LNCaP clone FGC (cell line): ENCODE data around the gene PNKD.

ENCODE experiments used
- DNase-seq: peaks from one replicate; pipeline ENCODE4 v3.0.0-alpha.2; 2011; ENCODE audit warnings: low read depth
- H3K4me3 ChIP-seq: 2 replicates; pipeline ENCODE4 v1.5.1; 2011; ENCODE audit warnings: mild to moderate bottlenecking, low read depth, low read length, control low read depth
- CTCF ChIP-seq: IDR thresholded peaks from 2 replicates; pipeline ENCODE4 v1.5.1; 2012; ENCODE audit warnings: mild to moderate bottlenecking; ENCODE audit not compliant: control insufficient read depth, insufficient read depth; ENCODE audit errors: extremely low read depth

Gene PNKD

GRCh38 chr2:218255446-218255845 lies 14.9 kb upstream of the PNKD start:
- no peak for TF ChIP-seq CTCF
- DNase-seq, result no peak
- no peak overlapping the region for H3K4me3 ChIP-seq

- no peak overlapping the region for H3K4me3 ChIP-seq
- DNase-seq, result no peak
- no peak for TF ChIP-seq CTCF
Observed at GRCh38 chr2:218256612-218257350, 13.5 kb upstream of the PNKD start.

- TF ChIP-seq CTCF, result peak; percentile 35; the same call in 1 of the 2 replicates
- H3K4me3 ChIP-seq, result no peak overlapping the region
- no peak for DNase-seq
Observed at GRCh38 chr2:218257390-218257981, 12.8 kb upstream of the PNKD start.

- no peak overlapping the region for H3K4me3 ChIP-seq
- no peak for TF ChIP-seq CTCF
Observed at GRCh38 chr2:218259099-218259961, 11.0 kb upstream of the PNKD start.

GRCh38 chr2:218260166-218260565 lies 10.2 kb upstream of the PNKD start:
- TF ChIP-seq CTCF, result no peak
- H3K4me3 ChIP-seq, result no peak overlapping the region
- DNase-seq, result no peak

More at GRCh38 chr2:218259099-218259961, 11.0 kb upstream of the PNKD start:
- DNase-seq, result no peak

GRCh38 chr2:218260742-218261422 lies 9.4 kb upstream of the PNKD start, which contains the start of gene GPBAR1:
Gene GPBAR1, plus strand, starts transcription at chr2:218261015. Its CDS starts 1,710 bp downstream, at chr2:218262725.
- 0 out of 2 replicates have a peak, but pooled peaks have one; percentile 7 for TF ChIP-seq CTCF
- no peak for DNase-seq
- no peak within 1 kb of the TSS for H3K4me3 ChIP-seq
